Suprapubic skin (tissue), 3 donors: ENCODE results near the gene NDUFS1.

Source experiments
- POLR2A ChIP-seq, 2 donors: fragments of 450-650 bp; IDR thresholded peaks; one replicate each; pipeline ENCODE4 v1.6.1; 2017; ENCODE audit warnings: antibody characterized with exemption in 2 of 2, mild to moderate bottlenecking in 2 of 2, moderate library complexity in 2 of 2
- TF ChIP-seq, protein P1 (sequence below), 2 donors: fragments of 200-600 bp in 1 of 2; fragments of 450-650 bp in 1 of 2; sonication (generic) in 1 of 2; IDR thresholded peaks; one replicate each; pipeline ENCODE4 v1.5.1; 2016 to 2019; ENCODE audit warnings: antibody characterized with exemption in 2 of 2, mild to moderate bottlenecking in 1 of 2, moderate library complexity in 1 of 2

DNA sequence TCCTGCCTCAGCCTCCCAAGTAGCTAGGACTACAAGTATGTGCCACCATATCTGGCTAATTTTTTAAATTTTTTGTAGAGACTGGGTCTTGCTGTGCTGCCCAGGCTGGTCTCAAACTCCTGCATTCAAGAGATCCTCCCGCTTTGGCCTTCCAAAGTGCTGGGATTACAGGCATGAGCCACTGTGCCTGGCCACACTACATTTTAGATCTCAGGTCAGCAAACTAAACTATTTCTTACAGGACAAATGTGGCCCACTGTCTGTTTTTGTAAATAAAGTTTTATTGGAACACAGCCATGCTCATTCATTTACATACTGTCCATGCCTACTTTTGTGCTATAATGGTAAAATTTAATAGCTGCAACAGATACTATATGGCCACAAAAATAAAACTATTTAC, 91.0 kb downstream of the NDUFS1 start:
- TF ChIP-seq, protein P1, sequence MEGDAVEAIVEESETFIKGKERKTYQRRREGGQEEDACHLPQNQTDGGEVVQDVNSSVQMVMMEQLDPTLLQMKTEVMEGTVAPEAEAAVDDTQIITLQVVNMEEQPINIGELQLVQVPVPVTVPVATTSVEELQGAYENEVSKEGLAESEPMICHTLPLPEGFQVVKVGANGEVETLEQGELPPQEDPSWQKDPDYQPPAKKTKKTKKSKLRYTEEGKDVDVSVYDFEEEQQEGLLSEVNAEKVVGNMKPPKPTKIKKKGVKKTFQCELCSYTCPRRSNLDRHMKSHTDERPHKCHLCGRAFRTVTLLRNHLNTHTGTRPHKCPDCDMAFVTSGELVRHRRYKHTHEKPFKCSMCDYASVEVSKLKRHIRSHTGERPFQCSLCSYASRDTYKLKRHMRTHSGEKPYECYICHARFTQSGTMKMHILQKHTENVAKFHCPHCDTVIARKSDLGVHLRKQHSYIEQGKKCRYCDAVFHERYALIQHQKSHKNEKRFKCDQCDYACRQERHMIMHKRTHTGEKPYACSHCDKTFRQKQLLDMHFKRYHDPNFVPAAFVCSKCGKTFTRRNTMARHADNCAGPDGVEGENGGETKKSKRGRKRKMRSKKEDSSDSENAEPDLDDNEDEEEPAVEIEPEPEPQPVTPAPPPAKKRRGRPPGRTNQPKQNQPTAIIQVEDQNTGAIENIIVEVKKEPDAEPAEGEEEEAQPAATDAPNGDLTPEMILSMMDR (IDR thresholded peaks at IDR 0.05): no peak
- TF ChIP-seq POLR2A (IDR thresholded peaks at IDR 0.05): no peak
